ENCODE measurements around the gene PRR22. TPM values are rescaled to one million over a fixed set of nuclear protein-coding genes. Genes with fewer than 3 reads are reported as not detected.

Gene PRR22
- total and polyA plus RNA-seq, 2 donors (not counting 1 experiment from before 2014, with no cell fraction given): 3.4 to 5.6 TPM

DNA sequence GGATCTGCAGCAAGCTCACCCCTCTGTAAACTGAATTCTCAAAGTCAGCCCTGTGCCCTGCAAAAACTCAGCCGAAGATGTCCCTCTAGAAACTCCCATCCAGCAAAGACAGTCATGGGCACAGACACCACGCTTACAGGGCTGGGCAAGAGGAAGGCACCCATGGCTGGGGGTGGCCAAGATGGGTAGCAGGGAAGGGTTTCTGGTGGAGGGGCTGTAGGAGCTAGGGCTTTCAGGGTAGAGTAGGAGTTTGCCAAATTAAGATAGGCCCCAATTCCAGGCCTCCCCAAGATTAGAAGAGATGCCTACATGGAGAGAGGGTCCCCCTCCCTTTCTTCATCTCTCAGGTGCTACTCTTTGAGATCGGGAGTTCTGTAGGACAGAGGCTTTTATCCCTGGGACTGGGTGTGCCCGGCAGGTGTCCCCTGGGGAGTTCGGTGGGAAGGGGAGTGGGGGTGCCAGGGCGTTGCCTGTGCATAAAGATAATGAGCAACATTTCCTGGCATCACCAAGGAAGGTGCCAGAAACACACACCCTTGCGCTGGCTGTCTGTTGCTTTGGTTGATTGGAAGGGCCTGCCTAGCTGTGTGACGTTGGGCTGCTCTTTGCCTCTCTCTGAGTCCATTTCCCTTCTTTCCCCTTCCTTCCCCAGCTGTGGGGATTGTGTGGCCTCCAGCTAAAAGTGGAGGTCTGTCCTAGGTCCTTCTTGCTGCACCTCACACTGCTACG lies 29.7 kb upstream of the PRR22 start:
- ChIA-PET POLR2A (no interaction called here), CTCF (interaction anchor here (1.3 kb wide), 1 partner anchor 10 kb away, joined by 4 read pairs; the partner anchor contains the start of gene NRTN)
- no peak overlapping the region for H2AFZ ChIP-seq (ENCODE audit: insufficient read depth, low read depth, low read length, poor library complexity, severe bottlenecking)
- peaks cover 0 to 9% (median 0%) of the 10 kb centered on the region in 3 donors for H3K9me3 ChIP-seq (ENCODE audit: control extremely low read depth in 1 of 3, control insufficient read depth in 2 of 3, insufficient read depth in 1 of 3, low read length in 2 of 3)
- H3K4me3 ChIP-seq (ENCODE audit: control extremely low read depth in 1 of 5, extremely low read depth in 1 of 5, insufficient read depth in 1 of 5, low read depth in 2 of 5, low read length in 4 of 5): no peak overlapping the region
- no peaks in the 10 kb centered on the region for H3K27me3 ChIP-seq (replicated peaks in 1 of 4; ENCODE audit: control extremely low read depth in 1 of 4, control insufficient read depth in 3 of 4, insufficient read depth in 4 of 4, low read length in 3 of 4)
- WGBS (ENCODE audit: insufficient coverage): 71% methylated on average over 7 of the region's 9 CpGs
- no peaks in the 10 kb centered on the region for H3K36me3 ChIP-seq (replicated peaks in 1 of 2; ENCODE audit: control extremely low read depth in 1 of 2, control insufficient read depth in 1 of 2, extremely low read depth in 1 of 2, insufficient read depth in 2 of 2, low read length in 1 of 2)
- no peak overlapping the region for H3K27ac ChIP-seq (ENCODE audit: low read length in 2 of 2)
- no peak overlapping the region for H3K9ac ChIP-seq (ENCODE audit: low read length)
- Mint-ChIP-seq H3K27me3 (peaks cover 13% of the 10 kb centered on the region), H3K4me1 (no peaks in the 10 kb centered on the region), H3K9me3 (ENCODE audit: insufficient read depth) (no peaks in the 10 kb centered on the region), H3K4me3 (no peak overlapping the region), H3K27ac (no peak overlapping the region)
- no peak for DNase-seq
- H4K20me1 ChIP-seq (ENCODE audit: control insufficient read depth, insufficient read depth, low read length, poor library complexity, severe bottlenecking): no peaks in the 10 kb centered on the region
- intact Hi-C loops (cut with micrococcal nuclease): no loop called here
- TF ChIP-seq EZH2 (IDR thresholded peaks at IDR 0.05; ENCODE audit: borderline replicate concordance, insufficient read depth, low read depth, low read length, poor library complexity, severe bottlenecking): no peak
- TF ChIP-seq, protein P1, sequence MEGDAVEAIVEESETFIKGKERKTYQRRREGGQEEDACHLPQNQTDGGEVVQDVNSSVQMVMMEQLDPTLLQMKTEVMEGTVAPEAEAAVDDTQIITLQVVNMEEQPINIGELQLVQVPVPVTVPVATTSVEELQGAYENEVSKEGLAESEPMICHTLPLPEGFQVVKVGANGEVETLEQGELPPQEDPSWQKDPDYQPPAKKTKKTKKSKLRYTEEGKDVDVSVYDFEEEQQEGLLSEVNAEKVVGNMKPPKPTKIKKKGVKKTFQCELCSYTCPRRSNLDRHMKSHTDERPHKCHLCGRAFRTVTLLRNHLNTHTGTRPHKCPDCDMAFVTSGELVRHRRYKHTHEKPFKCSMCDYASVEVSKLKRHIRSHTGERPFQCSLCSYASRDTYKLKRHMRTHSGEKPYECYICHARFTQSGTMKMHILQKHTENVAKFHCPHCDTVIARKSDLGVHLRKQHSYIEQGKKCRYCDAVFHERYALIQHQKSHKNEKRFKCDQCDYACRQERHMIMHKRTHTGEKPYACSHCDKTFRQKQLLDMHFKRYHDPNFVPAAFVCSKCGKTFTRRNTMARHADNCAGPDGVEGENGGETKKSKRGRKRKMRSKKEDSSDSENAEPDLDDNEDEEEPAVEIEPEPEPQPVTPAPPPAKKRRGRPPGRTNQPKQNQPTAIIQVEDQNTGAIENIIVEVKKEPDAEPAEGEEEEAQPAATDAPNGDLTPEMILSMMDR (IDR thresholded peaks at IDR 0.05): no peak
- H3K4me1 ChIP-seq (ENCODE audit: control insufficient read depth in 2 of 2, insufficient read depth in 2 of 2, low read length in 2 of 2): no peaks in the 10 kb centered on the region
- ATAC-seq (ENCODE audit: low read depth): no peak
- H3K79me2 ChIP-seq (ENCODE audit: control insufficient read depth, insufficient read depth, low read length): no peaks in the 10 kb centered on the region
- H3K4me2 ChIP-seq (replicated peaks; ENCODE audit: low read depth, low read length, poor library complexity, severe bottlenecking): no peak overlapping the region

DNA sequence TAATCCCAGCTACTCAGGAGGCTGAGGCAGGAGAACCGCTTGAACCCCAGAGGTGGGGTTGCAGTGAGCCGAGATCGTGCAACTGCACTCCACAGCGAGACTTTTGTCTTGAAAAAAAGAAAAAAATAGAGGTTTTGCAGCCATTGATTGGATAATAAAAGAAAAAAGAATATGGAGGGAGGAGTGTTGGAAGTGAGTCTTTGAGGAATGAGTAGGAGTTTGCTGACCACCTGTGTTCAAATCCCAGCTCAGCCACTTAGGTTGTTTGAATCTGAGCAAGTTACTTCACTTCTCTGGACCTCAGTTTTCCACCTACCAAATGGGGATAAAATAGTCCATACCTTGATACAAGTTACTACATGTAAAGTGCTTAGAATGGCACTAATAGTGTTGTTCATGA lies 26.6 kb upstream of the PRR22 start:
- Histone ChIP-seq H3K27me3 (replicated peaks in 1 of 4; ENCODE audit: control extremely low read depth in 1 of 4, control insufficient read depth in 3 of 4, insufficient read depth in 4 of 4, low read length in 3 of 4) (peaks cover 0 to under 1% (median 0%) of the 10 kb centered on the region in 4 experiments), H3K27ac (ENCODE audit: low read length in 2 of 2) (no peak overlapping the region), H3K4me1 (ENCODE audit: control insufficient read depth in 2 of 2, insufficient read depth in 2 of 2, low read length in 2 of 2) (no peaks in the 10 kb centered on the region), H2AFZ (ENCODE audit: insufficient read depth, low read depth, low read length, poor library complexity, severe bottlenecking) (no peak overlapping the region), H3K79me2 (ENCODE audit: control insufficient read depth, insufficient read depth, low read length) (no peaks in the 10 kb centered on the region), H3K36me3 (replicated peaks in 1 of 2; ENCODE audit: control extremely low read depth in 1 of 2, control insufficient read depth in 1 of 2, extremely low read depth in 1 of 2, insufficient read depth in 2 of 2, low read length in 1 of 2) (no peaks in the 10 kb centered on the region), H3K9ac (ENCODE audit: low read length) (no peak overlapping the region), H4K20me1 (ENCODE audit: control insufficient read depth, insufficient read depth, low read length, poor library complexity, severe bottlenecking) (no peaks in the 10 kb centered on the region), H3K9me3 (ENCODE audit: control extremely low read depth in 1 of 3, control insufficient read depth in 2 of 3, insufficient read depth in 1 of 3, low read length in 2 of 3) (peaks cover 0 to 13% (median 0%) of the 10 kb centered on the region in 3 donors), H3K4me3 (ENCODE audit: control extremely low read depth in 1 of 5, extremely low read depth in 1 of 5, insufficient read depth in 1 of 5, low read depth in 2 of 5, low read length in 4 of 5) (no peak overlapping the region), H3K4me2 (replicated peaks; ENCODE audit: low read depth, low read length, poor library complexity, severe bottlenecking) (no peak overlapping the region)
- Mint-ChIP-seq H3K27ac (no peak overlapping the region), H3K4me1 (no peaks in the 10 kb centered on the region), H3K27me3 (no peaks in the 10 kb centered on the region), H3K9me3 (ENCODE audit: insufficient read depth) (no peaks in the 10 kb centered on the region), H3K4me3 (no peak overlapping the region)
- intact Hi-C loops (cut with micrococcal nuclease): no loop called here
- ChIA-PET CTCF (no interaction called here), POLR2A (no interaction called here)
- 97% methylated on average over 4 of the region's 4 CpGs for WGBS (ENCODE audit: insufficient coverage)
- no peak for DNase-seq
- no peak for ATAC-seq (ENCODE audit: low read depth)
- no peak for TF ChIP-seq EZH2 (IDR thresholded peaks at IDR 0.05; ENCODE audit: borderline replicate concordance, insufficient read depth, low read depth, low read length, poor library complexity, severe bottlenecking)
- TF ChIP-seq, protein P1 (IDR thresholded peaks at IDR 0.05): no peak
